ENCODE results near the gene ATP2C1.
"Not testable (repeated sequence)": the region's sequence is repeated elsewhere in the genome, so short reads cannot be mapped to it uniquely, and the experiment has no call there.

Gene ATP2C1

DNA sequence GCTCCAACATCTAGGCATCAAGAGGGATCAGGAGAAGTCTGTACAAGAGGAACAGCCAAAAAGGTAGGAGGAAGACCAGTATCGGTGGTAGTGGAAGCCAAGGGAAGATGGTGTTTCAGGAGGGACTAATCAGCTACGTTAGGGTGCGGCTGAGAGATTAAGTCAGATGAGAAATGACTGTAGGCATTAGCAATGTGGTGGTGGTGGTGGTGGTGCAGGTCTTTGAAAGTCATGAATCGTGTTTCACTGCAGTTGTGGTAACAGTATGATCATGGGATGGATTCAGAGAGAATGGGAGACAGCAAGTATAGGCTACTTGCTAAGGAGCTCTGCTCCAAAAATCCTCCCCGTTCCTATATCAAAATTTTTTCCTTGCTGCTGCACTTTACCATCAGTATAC, 97.2 kb downstream of the ATP2C1 start:
- DNase-seq, result no peak

DNA sequence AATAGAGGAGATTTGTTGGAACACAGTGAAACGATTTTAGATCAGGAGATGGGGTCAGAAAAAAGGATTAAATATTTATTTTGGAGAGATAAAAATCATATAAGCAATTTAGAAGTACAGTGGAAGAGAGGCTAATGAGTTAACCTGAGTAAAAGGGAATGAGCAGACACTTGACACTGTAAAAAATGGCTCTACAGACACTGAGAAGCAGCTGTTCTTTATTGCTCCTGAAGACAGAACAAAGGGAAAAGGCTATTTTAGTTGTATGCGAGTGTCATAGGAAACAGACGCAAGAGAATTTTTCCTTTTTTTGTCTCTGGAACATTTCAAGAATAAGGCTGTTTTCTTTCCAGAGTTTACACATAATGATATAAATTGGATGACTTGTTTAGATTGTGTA, 98.5 kb downstream of the ATP2C1 start:
- DNase-seq, result peak; percentile 58

DNA sequence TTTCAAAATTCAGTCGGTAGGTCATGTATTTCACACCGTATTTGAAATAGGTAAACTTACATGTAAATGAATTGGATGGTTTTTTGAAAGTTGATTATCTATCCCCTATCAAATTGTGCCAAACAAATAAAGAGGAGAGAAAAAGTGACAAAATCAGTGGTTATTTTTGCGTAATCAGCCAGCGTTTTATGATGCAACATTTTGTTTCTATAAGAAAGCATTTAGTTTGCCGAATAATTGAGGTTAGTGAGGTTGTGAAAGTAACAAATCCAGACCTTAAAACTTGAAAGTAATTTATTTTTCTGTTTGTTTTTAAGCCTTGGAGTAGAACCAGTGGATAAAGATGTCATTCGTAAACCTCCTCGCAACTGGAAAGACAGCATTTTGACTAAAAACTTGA, 103.4 kb downstream of the ATP2C1 start:
- DNase-seq, result no peak

DNA sequence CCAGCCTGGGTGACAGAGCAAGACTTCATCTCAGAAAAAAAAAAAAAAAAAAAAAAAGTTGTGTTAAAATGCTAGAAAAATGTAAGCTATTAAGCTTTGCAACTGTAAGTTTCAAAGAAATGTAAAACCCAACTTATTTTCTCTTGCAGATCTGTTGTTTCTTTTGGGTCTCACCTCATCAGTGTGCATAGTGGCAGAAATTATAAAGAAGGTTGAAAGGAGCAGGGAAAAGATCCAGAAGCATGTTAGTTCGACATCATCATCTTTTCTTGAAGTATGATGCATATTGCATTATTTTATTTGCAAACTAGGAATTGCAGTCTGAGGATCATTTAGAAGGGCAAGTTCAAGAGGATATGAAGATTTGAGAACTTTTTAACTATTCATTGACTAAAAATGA, 107.2 kb downstream of the ATP2C1 start:
- no peak for DNase-seq

DNA sequence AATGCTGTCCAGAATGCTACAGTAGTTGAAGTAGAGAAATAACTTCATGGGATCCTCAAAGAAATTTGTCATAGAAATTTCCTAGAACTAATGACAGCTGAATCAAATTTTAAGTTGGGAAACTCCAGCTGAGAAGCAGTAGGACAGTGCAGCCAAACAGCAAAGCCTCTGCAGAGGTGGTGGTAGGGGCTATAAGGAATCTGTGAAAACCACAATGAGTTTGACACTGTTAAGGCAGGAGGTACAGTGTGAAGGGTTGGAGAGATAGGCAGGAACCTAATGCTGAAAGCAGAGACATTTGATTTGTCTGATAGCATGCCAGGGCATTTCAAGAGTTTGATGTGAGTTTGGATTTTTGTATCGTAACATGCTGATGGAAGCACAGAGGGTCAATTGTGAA, 110.7 kb downstream of the ATP2C1 start:
- no peak for DNase-seq

DNA sequence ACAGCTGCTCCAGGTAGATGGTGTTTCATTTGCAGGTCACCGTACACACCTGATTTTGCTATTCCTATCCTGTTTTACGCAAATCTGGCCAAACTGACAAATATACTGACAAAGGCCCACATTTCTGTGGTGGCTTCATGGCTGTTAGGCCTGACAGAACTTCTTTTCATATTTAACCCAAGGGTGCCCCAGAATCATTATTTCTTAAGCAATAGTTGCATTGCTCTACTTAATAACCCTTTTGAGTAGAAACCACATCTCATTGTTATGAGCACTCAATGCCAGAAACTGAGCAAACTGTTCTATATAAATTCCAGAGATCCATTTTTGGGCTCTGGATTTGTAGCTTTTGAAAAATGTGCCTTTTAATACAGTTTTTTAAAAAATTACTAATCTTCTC, 113.4 kb downstream of the ATP2C1 start:
- no peak for DNase-seq

DNA sequence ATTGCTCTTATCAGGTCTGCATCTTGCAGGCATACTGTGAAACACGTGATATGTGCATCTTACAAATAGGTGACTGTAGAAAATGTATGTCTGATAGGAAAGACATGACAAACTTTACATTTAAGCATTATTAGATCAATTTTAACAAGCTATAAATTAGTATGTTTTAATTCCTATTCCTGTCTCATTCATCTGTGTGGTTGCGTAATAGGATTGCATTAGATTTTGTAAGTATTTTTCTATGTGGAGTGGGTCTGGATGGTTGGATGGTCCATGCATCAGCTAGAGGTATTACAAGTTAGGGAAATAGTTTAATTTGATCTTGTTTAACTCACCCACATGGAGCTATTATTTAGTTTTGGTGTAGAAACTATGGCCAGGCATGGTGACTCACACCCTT, 113.9 kb downstream of the ATP2C1 start:
- DNase-seq, result no peak

DNA sequence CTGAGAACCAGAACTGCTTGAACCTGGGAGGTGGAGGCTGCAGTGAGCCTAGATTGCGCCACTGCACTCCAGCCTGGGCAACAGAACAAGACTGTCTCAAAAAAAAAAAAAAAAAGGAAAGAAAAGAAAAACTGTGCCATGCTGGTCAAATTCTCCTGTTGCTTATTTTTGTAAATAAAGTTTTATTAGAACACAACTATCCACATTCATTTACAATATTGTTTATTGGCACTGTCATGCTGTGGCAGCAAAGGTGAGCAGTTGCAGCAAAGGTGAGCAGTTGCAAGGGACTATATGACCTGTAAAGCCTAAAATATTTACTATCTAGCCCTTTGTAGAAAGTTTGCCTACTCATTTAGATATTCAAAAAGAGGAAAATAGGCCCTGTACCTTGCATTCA, 114.4 kb downstream of the ATP2C1 start:
- no peak for DNase-seq

DNA sequence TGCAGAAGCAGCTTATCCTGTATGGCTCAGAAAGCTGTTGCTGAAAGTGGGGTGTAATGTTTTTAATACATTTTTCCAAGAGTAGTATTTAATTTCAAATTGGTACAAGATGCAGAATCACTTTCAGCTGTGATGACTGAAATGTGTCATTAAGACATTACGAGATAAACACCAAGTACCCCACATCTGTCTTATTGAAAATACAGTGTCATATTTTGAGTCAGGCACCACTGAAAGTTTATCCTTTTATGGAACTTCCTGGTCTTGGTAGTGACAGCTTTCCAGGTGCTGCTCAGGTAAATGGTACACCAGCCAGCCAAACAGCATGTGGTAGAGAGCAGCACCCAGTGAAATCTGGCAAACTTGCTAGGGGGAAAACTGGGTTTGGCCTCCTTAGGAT, 115.8 kb downstream of the ATP2C1 start:
- DNase-seq, result no peak

DNA sequence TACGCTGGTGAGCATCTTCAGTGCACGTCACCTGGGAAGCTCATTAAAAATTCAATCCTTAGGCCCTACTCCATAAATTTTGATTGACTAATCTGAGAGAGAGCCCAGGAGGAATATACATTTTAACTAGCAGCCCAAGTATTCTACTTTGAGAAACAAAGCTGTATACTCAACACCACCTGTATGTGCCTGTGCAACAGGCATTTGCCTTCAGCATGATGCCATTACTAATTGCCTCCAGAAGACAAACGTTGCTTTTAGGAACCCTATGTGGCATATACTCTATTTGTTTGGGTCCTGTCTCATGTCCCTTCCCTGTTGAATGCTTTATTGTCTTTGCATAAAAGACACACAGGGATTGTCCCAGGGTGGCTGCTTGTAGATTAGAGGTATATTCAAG, 125.1 kb downstream of the ATP2C1 start:
- no peak for DNase-seq

DNA sequence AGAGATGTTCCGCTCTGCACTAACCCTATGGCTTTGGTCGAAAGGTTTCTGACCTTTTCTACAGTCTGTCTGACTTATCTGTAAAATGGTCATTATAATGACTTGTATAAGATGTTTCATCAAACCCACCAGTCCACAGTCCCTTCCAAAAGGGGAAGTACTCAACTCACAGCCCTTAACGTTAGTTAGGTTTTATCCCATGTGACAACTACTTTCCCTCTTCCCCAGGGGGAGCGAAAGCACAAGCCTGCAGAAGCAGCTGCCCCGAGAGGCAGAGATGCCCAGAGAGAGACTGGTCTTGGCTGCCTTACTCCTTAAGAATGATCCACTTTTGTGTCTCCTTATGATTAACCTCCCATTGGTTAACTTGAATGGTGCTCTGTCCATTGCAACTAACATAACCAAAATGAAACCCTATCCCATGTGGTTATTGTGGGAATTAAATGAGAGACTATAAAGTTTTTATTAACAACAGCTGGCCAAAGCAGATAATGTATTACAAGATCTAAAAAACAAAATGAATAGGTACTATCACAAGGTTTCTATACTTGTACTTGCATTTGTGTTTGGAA, 126.3 kb downstream of the ATP2C1 start:
- DNase-seq, result no peak

DNA sequence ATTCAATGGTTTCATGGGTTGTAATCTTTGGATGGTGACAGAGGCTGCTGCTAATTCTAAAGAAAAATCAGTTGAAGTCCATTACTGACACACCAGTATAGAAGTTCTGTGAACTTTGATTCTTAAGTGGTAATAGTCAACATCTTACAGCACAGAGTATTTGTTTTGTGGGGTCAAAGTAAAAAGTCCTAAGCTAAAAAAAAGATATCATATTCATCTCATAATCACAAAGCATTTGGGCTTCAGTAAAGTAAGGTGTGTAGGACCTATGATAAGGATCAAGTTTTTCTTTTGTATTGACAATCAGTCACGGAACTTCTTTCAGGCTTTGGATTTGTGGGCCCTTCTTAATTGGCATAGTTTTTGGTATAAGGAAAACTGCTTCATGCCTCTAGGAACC, 131.7 kb downstream of the ATP2C1 start:
- no peak for DNase-seq

DNA sequence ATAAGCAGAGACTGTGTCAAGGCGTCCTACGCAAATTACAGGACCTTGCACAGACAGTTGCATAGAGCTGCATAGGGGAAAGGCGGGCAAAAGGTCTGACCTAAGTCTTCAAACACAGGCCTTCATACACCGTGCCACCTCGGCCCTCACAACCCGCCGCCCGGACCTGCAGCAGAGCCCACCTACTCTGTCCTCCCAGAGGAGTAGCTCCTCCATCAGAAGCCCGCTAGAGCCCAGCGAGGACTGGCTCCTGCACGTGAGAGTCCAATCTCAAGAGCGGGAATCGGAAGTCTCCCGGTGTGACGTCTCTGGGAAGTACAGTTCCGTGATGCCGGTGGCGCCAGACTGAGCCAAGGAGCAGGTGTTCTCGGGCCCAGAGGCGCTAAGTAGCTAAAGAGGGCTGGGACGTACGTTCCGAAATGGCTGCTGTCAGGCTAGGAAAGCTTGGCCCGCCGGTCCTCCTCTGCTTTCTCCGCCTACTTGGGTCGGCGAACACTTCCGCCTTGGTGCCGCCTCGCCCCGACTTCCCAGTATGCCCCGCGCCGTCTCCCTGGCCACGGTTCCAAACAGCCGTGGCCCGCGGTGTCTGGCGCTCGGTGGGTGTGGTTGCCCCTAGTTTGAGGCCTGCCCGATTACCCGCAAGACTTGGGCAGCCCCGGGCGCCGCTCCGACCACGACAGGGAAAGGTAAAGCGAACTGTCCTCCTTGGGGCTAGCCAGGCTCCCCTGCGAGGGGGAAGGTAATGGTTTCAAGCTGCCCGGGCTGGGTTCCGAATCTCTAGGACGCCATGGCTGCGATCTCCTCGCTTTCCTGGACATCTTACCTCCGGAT, 132.7 kb downstream of the ATP2C1 start, which contains the start of the genes ASTE1 and NEK11:
ASTE1 (minus strand) TSS at position 505 of the 831 bp plus-strand sequence. CDS start 1,519 bp downstream, outside the sequence.
NEK11 (plus strand) TSS at position 557 of the 831 bp plus-strand sequence. CDS start 2,832 bp downstream, outside the sequence.
- DNase-seq, result peak; percentile 97

DNA sequence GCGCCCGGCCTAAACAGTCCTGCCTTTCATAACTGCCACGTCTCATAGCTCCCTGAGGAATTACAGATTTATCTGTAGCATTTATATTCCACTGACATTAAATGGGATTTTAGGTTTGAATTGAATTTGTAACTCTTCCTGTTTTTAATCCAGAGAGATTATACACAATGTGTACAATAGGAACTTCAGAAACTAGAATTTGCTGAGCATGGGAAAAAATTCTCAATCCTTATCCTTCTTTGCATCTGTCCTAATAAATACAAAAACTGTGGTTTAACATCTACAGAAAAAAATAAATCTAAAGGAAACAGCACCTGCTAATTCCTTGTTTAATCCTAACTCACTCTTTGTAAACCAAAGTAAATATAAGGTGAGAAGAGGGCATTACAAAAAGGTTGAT, 135.0 kb downstream of the ATP2C1 start:
- DNase-seq, result no peak

DNA sequence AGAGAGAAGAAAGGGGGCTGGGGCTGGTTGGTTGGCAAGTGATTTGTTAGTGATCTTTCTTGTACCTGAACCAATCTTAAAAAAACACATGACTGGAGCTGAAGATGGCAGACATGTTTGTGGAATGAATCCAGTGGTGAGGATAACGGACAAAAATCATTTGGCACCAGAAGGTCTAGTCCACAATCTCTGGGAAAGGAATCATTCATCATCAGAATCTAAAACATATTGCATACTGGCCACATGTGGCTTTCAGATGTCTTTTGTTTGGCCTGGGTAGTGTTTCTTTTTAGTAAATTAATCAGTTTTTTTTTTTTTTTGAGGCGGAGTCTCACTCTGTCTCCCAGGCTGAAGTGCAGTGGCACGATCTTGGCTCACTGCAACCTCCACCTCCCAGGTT, 137.8 kb downstream of the ATP2C1 start:
- DNase-seq, result no peak

DNA sequence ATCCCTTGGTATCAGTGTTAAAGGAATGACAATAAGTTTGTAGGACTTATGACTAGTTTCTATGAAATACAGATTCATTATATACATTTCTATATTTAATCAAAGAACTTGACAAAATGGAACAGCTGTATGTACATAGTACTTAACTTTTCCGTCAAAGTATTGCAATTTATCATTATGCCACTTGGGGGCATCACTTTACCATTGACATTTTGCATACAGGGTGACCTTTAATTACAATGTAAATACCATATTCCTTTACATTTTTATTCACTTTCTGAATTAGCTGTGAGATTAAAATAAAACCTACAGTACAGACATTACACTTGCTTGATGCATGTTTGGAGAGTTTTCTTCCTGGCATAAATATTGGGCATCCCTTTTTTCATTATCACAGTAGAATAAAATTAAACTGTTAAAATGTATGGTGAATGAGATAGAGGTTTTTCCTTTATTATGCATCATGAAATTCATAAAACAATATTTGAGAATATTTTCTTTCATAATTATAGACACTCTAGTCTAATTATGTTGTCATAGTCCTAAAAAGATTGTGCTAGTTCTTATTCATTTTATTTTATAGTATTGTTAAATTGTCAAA, 139.7 kb downstream of the ATP2C1 start:
- peak; percentile 56 for DNase-seq

DNA sequence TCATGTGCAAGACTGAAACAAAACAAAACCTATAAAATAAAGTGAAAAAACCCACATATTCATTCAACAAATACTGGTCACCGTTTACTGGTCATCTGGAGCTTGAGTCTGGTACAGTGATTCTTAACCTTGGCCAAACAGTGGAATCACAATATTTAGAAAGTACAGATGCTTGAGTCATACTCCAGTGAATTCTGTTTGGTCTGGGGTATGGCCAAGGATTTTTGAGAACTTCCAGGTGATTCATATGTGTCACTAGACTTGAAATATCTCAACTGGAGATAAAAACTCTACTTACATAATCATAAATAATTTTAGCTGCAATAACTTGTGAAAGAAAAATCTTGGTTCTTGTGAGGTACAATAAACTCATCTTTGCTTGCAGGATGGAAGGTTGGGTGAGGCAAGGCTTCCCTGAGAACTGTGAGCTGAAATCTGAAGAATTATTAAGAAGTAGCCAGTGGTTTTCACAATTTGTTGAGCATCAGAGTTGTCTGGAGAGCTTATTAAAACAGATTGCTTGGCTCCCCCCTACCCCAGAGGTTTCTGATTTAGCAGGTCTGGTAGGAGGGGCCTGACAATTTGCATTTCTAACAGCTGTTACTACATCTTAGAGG, 142.4 kb downstream of the ATP2C1 start:
- DNase-seq, result no peak

DNA sequence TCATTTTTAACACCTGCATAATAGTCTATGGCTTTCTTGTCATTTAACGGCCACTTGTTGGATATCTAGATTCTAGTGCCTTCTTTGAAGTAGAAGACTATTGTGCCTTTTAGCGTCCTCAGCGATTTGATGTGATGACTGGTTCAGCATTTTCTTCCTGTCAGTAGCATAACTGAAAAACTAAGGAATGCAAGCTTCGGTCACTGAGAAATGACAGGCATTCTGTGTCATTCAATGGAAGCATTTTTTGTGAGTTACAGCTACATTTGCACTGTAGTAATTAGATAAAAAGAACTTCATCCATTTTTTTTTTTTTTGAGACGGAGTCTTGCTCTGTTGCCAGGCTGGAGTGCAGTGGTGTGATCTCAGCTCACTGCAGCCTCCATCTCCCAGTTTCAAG, 143.1 kb downstream of the ATP2C1 start:
- no peak for DNase-seq

DNA sequence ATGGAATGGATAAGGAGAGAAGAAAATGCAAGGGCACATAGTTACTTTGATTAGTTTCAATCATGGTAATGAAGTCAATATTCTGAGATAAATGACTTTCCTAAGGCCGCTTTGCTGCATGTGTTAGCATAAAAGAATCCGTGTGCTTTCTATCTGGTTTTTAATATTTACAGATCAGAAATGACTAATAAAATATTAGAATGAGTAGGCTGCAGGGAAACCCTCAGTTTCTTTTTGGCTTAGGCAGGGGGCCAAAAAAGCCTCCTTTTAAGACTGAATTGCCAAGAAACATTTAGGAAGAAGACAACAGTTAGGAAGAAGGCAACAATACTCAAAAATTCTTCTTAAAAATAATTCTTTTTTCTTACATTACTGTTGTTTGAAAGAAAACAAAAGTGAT, 144.4 kb downstream of the ATP2C1 start:
- no peak for DNase-seq

DNA sequence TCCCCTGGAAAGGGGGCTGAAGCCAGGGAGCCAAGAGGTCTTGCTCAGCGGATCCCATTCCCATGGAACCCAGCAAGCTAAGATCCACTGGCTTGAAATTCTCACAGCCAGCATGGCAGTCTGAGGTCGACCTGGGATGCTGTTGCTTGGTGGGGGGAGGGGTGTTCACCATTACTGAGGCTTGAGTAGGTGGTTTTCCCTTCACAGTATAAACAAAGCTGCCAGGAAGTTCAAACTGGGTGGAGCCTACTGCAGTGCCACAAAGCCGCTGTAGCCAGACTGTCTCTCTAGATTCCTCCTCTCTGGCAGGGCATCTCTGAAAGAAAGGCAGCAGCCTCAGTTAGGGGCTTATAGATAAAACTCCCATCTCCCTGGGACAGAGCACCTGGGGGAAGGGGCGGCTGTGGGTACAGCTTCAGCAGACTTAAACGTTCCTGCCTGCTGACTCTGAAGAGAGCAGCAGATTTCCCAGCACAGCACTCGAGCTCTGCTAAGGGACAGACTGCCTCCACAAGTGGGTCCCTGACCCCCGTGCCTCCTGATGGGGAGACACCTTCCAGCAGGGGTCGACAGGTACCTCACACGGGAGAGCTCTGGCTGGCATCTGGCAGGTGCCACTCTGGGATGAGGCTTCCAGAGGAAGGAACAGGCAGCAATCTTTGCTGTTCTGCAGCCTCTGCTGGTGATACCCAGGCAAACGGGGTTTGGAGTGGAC, 148.5 kb downstream of the ATP2C1 start:
- DNase-seq, result not testable (repeated sequence)

DNA sequence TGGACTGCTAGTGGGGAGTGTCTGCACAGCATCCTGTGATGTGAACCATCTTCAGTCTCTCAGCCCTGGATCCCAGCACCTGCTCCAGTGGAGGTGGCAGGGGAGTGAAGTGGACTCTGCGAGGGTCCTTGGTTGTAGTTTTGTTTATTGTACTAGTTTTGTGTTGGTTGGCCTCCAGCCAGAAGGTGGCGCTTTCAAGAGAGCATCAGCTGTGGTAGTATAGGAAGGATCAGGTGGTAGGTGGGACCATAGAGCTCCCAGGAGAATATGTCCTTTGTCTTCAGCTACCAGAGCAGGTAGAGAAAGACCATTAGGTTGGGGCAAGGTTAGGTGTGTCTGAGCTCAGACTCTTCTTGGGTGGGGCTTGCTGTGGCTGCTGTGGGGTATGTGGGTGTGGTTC, 153.7 kb downstream of the ATP2C1 start:
- peak; percentile 21 for DNase-seq

DNA sequence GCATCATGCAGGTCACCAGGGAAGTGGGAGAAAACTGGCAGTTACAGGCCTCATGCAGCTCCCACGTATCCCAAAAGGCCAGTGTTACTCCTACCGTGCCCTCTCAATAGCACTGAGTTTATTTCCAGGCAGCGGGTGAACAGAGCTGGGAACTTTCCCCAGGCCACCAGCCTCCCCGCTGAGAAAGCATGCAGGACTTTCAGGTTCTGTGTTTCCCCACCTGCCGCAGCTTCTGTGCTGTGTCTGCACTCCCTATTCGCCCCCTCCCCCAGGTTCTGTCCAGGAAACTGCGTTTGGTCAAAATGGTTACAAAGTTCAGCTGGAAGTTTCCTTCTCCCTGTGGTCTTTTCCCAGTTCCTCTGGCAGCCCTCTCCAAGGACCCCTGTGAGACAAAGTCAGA, 154.1 kb downstream of the ATP2C1 start:
- DNase-seq, result no peak

DNA sequence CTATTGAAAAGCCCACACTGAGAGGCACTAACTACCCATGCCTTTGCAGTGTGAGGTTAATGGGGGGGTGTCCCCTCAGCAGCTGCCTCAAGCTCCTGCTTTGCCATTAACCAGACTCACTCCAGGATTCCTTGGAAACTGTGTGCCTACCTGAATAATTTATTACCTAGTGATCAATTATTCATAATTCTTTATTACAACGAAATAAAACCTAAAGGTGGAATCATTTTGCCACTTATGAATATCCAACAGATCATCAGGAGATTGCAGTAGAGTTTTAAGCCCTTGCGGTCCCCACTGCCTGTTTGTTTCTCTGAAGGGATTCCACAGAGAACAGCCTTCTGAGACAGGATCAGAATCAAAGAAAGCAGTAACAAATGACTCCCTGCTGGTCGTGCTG, 156.1 kb downstream of the ATP2C1 start:
- no peak for DNase-seq
